ENCODE measurements around the gene CDKL5.

The CDKL5 gene

GRCh38 chrX:18666614-18667013 lies 241.2 kb downstream of the CDKL5 start:
- no peaks in the 10 kb centered on the region for H3K27me3 ChIP-seq (ENCODE audit: control insufficient read depth in 3 of 3, insufficient read depth in 3 of 3, low read depth in 1 of 3, low read length in 3 of 3)
- H3K9me3 ChIP-seq (replicated peaks in 1 of 2; ENCODE audit: control insufficient read depth in 2 of 2, insufficient read depth in 1 of 2, low read depth in 1 of 2, low read length in 2 of 2): no peaks in the 10 kb centered on the region
- H3K4me3 ChIP-seq (ENCODE audit: low read length in 2 of 2): no peak overlapping the region
- H3K14ac ChIP-seq (ENCODE audit: low read length): no peak overlapping the region
- no peak overlapping the region for H2AK5ac ChIP-seq (ENCODE audit: low read depth, low read length)
- no peak overlapping the region for H2BK120ac ChIP-seq (ENCODE audit: low read depth, low read length)
- H3K18ac ChIP-seq (ENCODE audit: low read length): no peak overlapping the region
- no peak for DNase-seq (ENCODE audit: low spot score)
- H3K27ac ChIP-seq (replicated peaks; ENCODE audit: low read length): no peak overlapping the region
- no peak overlapping the region for H3K4me2 ChIP-seq (ENCODE audit: insufficient read depth, low read length, poor library complexity, severe bottlenecking)
- no peak overlapping the region for H2BK12ac ChIP-seq (ENCODE audit: low read length)
- no peaks in the 10 kb centered on the region for H3K4me1 ChIP-seq (ENCODE audit: control insufficient read depth in 2 of 2, insufficient read depth in 1 of 2, low read depth in 1 of 2, low read length in 2 of 2)
- no peak overlapping the region for H3K9ac ChIP-seq (ENCODE audit: low read depth, low read length, poor library complexity)
- H3K79me1 ChIP-seq (ENCODE audit: low read depth, low read length): no peaks in the 10 kb centered on the region
- no peak overlapping the region for H3K23ac ChIP-seq (ENCODE audit: low read depth, low read length, poor library complexity)
- no peak overlapping the region for H4K91ac ChIP-seq (ENCODE audit: low read depth, low read length, poor library complexity)
- WGBS, 2 donors (ENCODE audit: extremely low coverage in 2 of 2, insufficient read length in 2 of 2, insufficient replicate concordance in 1 of 2): no CpG with 5 or more reads among the region's 15 CpGs
- no peaks in the 10 kb centered on the region for H3K36me3 ChIP-seq (replicated peaks in 1 of 2; ENCODE audit: control insufficient read depth in 2 of 2, insufficient read depth in 2 of 2, low read length in 2 of 2)
- no peak overlapping the region for H2AFZ ChIP-seq (ENCODE audit: low read length)
- no peak overlapping the region for H2BK15ac ChIP-seq (ENCODE audit: low read length)
- H2BK5ac ChIP-seq (ENCODE audit: low read length): no peak overlapping the region
- H3K4ac ChIP-seq (ENCODE audit: low read length): no peak overlapping the region
- no peak overlapping the region for H4K8ac ChIP-seq (ENCODE audit: low read depth, low read length)

- Histone ChIP-seq H2BK120ac (ENCODE audit: low read depth, low read length) (no peak overlapping the region), H3K9ac (ENCODE audit: low read depth, low read length, poor library complexity) (no peak overlapping the region), H2BK12ac (ENCODE audit: low read length) (no peak overlapping the region), H3K4me2 (ENCODE audit: insufficient read depth, low read length, poor library complexity, severe bottlenecking) (no peak overlapping the region), H4K8ac (ENCODE audit: low read depth, low read length) (no peak overlapping the region), H3K27me3 (ENCODE audit: control insufficient read depth in 3 of 3, insufficient read depth in 3 of 3, low read depth in 1 of 3, low read length in 3 of 3) (no peaks in the 10 kb centered on the region), H2AK5ac (ENCODE audit: low read depth, low read length) (no peak overlapping the region), H4K91ac (ENCODE audit: low read depth, low read length, poor library complexity) (no peak overlapping the region), H3K4ac (ENCODE audit: low read length) (no peak overlapping the region), H3K23ac (ENCODE audit: low read depth, low read length, poor library complexity) (no peak overlapping the region), H2AFZ (ENCODE audit: low read length) (peak overlapping the region; percentile 0), H3K4me3 (ENCODE audit: low read length in 2 of 2) (no peak overlapping the region), H3K18ac (ENCODE audit: low read length) (no peak overlapping the region), H3K36me3 (replicated peaks in 1 of 2; ENCODE audit: control insufficient read depth in 2 of 2, insufficient read depth in 2 of 2, low read length in 2 of 2) (no peaks in the 10 kb centered on the region), H3K9me3 (replicated peaks in 1 of 2; ENCODE audit: control insufficient read depth in 2 of 2, insufficient read depth in 1 of 2, low read depth in 1 of 2, low read length in 2 of 2) (no peaks in the 10 kb centered on the region), H3K27ac (replicated peaks; ENCODE audit: low read length) (no peak overlapping the region), H3K14ac (ENCODE audit: low read length) (no peak overlapping the region), H3K4me1 (ENCODE audit: control insufficient read depth in 2 of 2, insufficient read depth in 1 of 2, low read depth in 1 of 2, low read length in 2 of 2) (no peaks in the 10 kb centered on the region), H3K79me1 (ENCODE audit: low read depth, low read length) (no peaks in the 10 kb centered on the region), H2BK15ac (ENCODE audit: low read length) (no peak overlapping the region), H2BK5ac (ENCODE audit: low read length) (no peak overlapping the region)
- no peak for DNase-seq (ENCODE audit: low spot score)
- WGBS, 2 donors (ENCODE audit: extremely low coverage in 2 of 2, insufficient read length in 2 of 2, insufficient replicate concordance in 1 of 2): no CpG with 5 or more reads among the region's 15 CpGs
These were observed 242.8 kb downstream of the CDKL5 start for GRCh38 chrX:18668071-18668835.

GRCh38 chrX:18672008-18672407 lies 246.6 kb downstream of the CDKL5 start, which contains the start of gene RS1:
Gene RS1, minus strand, starts transcription at chrX:18672108. Its CDS starts 40 bp downstream, at chrX:18672068.
- no CpG with 5 or more reads among the region's 10 CpGs for WGBS, 2 donors (ENCODE audit: extremely low coverage in 2 of 2, insufficient read length in 2 of 2, insufficient replicate concordance in 1 of 2)
- Histone ChIP-seq H3K79me1 (ENCODE audit: low read depth, low read length) (no peaks in the 10 kb centered on the region), H3K27me3 (ENCODE audit: control insufficient read depth in 3 of 3, insufficient read depth in 3 of 3, low read depth in 1 of 3, low read length in 3 of 3) (no peaks in the 10 kb centered on the region), H3K4me2 (ENCODE audit: insufficient read depth, low read length, poor library complexity, severe bottlenecking) (no peak within 1 kb of the TSS), H4K91ac (ENCODE audit: low read depth, low read length, poor library complexity) (no peak within 1 kb of the TSS), H3K9ac (ENCODE audit: low read depth, low read length, poor library complexity) (no peak within 1 kb of the TSS), H3K27ac (replicated peaks; ENCODE audit: low read length) (no peak within 1 kb of the TSS), H2AFZ (ENCODE audit: low read length) (no peak within 1 kb of the TSS), H3K18ac (ENCODE audit: low read length) (no peak within 1 kb of the TSS), H3K23ac (ENCODE audit: low read depth, low read length, poor library complexity) (no peak within 1 kb of the TSS), H2BK15ac (ENCODE audit: low read length) (no peak within 1 kb of the TSS), H2BK12ac (ENCODE audit: low read length) (no peak within 1 kb of the TSS), H3K4me1 (ENCODE audit: control insufficient read depth in 2 of 2, insufficient read depth in 1 of 2, low read depth in 1 of 2, low read length in 2 of 2) (no peaks in the 10 kb centered on the region), H3K14ac (ENCODE audit: low read length) (no peak within 1 kb of the TSS), H3K4ac (ENCODE audit: low read length) (no peak within 1 kb of the TSS), H2AK5ac (ENCODE audit: low read depth, low read length) (no peak within 1 kb of the TSS), H2BK5ac (ENCODE audit: low read length) (no peak within 1 kb of the TSS), H3K9me3 (replicated peaks in 1 of 2; ENCODE audit: control insufficient read depth in 2 of 2, insufficient read depth in 1 of 2, low read depth in 1 of 2, low read length in 2 of 2) (no peaks in the 10 kb centered on the region), H3K4me3 (ENCODE audit: low read length in 2 of 2) (no peak within 1 kb of the TSS), H3K36me3 (replicated peaks in 1 of 2; ENCODE audit: control insufficient read depth in 2 of 2, insufficient read depth in 2 of 2, low read length in 2 of 2) (no peaks in the 10 kb centered on the region), H2BK120ac (ENCODE audit: low read depth, low read length) (no peak within 1 kb of the TSS), H4K8ac (ENCODE audit: low read depth, low read length) (no peak within 1 kb of the TSS)
- no peak for DNase-seq (ENCODE audit: low spot score)

- no peak overlapping the region for H3K4me2 ChIP-seq (ENCODE audit: insufficient read depth, low read length, poor library complexity, severe bottlenecking)
- no peak overlapping the region for H2BK12ac ChIP-seq (ENCODE audit: low read length)
- no peaks in the 10 kb centered on the region for H3K79me1 ChIP-seq (ENCODE audit: low read depth, low read length)
- H3K4ac ChIP-seq (ENCODE audit: low read length): no peak overlapping the region
- no peak overlapping the region for H2AK5ac ChIP-seq (ENCODE audit: low read depth, low read length)
- no CpG with 5 or more reads among the region's 19 CpGs for WGBS, 2 donors (ENCODE audit: extremely low coverage in 2 of 2, insufficient read length in 2 of 2, insufficient replicate concordance in 1 of 2)
- no peaks in the 10 kb centered on the region for H3K9me3 ChIP-seq (replicated peaks in 1 of 2; ENCODE audit: control insufficient read depth in 2 of 2, insufficient read depth in 1 of 2, low read depth in 1 of 2, low read length in 2 of 2)
- no peak overlapping the region for H2BK120ac ChIP-seq (ENCODE audit: low read depth, low read length)
- no peak overlapping the region for H2BK5ac ChIP-seq (ENCODE audit: low read length)
- no peak overlapping the region for H3K27ac ChIP-seq (replicated peaks; ENCODE audit: low read length)
- peak overlapping the region; percentile 57 to 82 for H3K4me3 ChIP-seq (ENCODE audit: low read length in 2 of 2)
- no peak overlapping the region for H2BK15ac ChIP-seq (ENCODE audit: low read length)
- no peak overlapping the region for H3K18ac ChIP-seq (ENCODE audit: low read length)
- no peak overlapping the region for H4K8ac ChIP-seq (ENCODE audit: low read depth, low read length)
- no peak overlapping the region for H3K23ac ChIP-seq (ENCODE audit: low read depth, low read length, poor library complexity)
- no peak overlapping the region for H3K9ac ChIP-seq (ENCODE audit: low read depth, low read length, poor library complexity)
- H2AFZ ChIP-seq (ENCODE audit: low read length): peak overlapping the region; percentile 86
- no peaks in the 10 kb centered on the region for H3K27me3 ChIP-seq (ENCODE audit: control insufficient read depth in 3 of 3, insufficient read depth in 3 of 3, low read depth in 1 of 3, low read length in 3 of 3)
- peak; percentile 5 for DNase-seq (ENCODE audit: low spot score)
- H3K14ac ChIP-seq (ENCODE audit: low read length): no peak overlapping the region
- no peaks in the 10 kb centered on the region for H3K36me3 ChIP-seq (replicated peaks in 1 of 2; ENCODE audit: control insufficient read depth in 2 of 2, insufficient read depth in 2 of 2, low read length in 2 of 2)
- H3K4me1 ChIP-seq (ENCODE audit: control insufficient read depth in 2 of 2, insufficient read depth in 1 of 2, low read depth in 1 of 2, low read length in 2 of 2): no peaks in the 10 kb centered on the region
- no peak overlapping the region for H4K91ac ChIP-seq (ENCODE audit: low read depth, low read length, poor library complexity)
These were observed 249.0 kb downstream of the CDKL5 start for GRCh38 chrX:18674417-18674787.
